K562 (cell line): ENCODE data around the gene UBE2J2. TPM values are rescaled to one million over a fixed set of nuclear protein-coding genes. Genes with fewer than 3 reads are reported as not detected.

ENCODE experiments used
- CBFB ChIP-seq: sonication (generic); formaldehyde crosslinking; IDR thresholded peaks from 2 replicates; pipeline ENCODE4 v1.4.0; 2020; ENCODE audit warnings: mild to moderate bottlenecking, missing genetic modification reagents
- ESRRB ChIP-seq: fragments of 250-450 bp; sonication (Bioruptor Pico); IDR thresholded peaks from 2 replicates; pipeline ENCODE4 v1.5.0; 2020; ENCODE audit warnings: mild to moderate bottlenecking, moderate library complexity, borderline replicate concordance
- ETS2 ChIP-seq: IDR thresholded peaks from 2 replicates; pipeline ENCODE4 v1.6.1; 2016; ENCODE audit warnings: borderline replicate concordance, missing genetic modification characterization, mild to moderate bottlenecking, moderate library complexity, missing compliant biosample characterization; ENCODE audit not compliant: poor library complexity, severe bottlenecking
- LEF1 ChIP-seq: fragments of 450-650 bp; IDR thresholded peaks from 2 replicates; pipeline ENCODE4 v1.6.1; 2016; ENCODE audit warnings: mild to moderate bottlenecking
- NBN ChIP-seq: fragments of 450-650 bp; IDR thresholded peaks from 2 replicates; pipeline ENCODE4 v1.6.1; 2016; ENCODE audit warnings: low read depth, mild to moderate bottlenecking
- NCOA6 ChIP-seq: fragments of 450-650 bp; IDR thresholded peaks from 2 replicates; pipeline ENCODE4 v1.6.1; 2017; ENCODE audit warnings: mild to moderate bottlenecking
- TBL1XR1 ChIP-seq, 2 experiments: IDR thresholded peaks; 2 replicates each; pipeline ENCODE4 v1.6.1; 2012; ENCODE audit warnings: improper control_type of control experiment in 2 of 2, low read length in 2 of 2, mild to moderate bottlenecking in 1 of 2
- ZNF436 ChIP-seq: fragments of 250-450, 450-650 bp; sonication (Bioruptor Pico); formaldehyde crosslinking; IDR thresholded peaks from 2 replicates; pipeline ENCODE4 v1.7.0; 2020; ENCODE audit warnings: mild to moderate bottlenecking
- ZNF584 ChIP-seq: fragments of 200-800 bp; sonication (Bioruptor generic); IDR thresholded peaks from 2 replicates; pipeline ENCODE4 v1.6.1; 2016; ENCODE audit warnings: low read depth, mild to moderate bottlenecking, missing genetic modification characterization, missing compliant biosample characterization
- ZNF717 ChIP-seq: fragments of 250-450 bp; sonication (Bioruptor Pico); IDR thresholded peaks from 2 replicates; pipeline ENCODE4 v1.5.0; 2021
- polyA plus RNA-seq, 8 experiments: library from polyadenylated mRNA; depleted of rRNA in 4 of 8; stranded (reverse) in 5 of 8; unstranded in 3 of 8; fragments of >200 nt; fragmentation: Nextera tagmentation in 2 of 8; fragmentation: Illumina TruSeq in 1 of 8; extraction: Ambion mirVana in 2 of 8; extraction: Trizol in 1 of 8; gene quantifications; 2 replicates each; pipeline versions ENCODE4 v1.2.1 to v1.2.3, GENCODE V29; 2011 to 2014; ENCODE audit warnings: inconsistent platforms in 1 of 8, missing spikeins in 1 of 8
- total RNA-seq, 7 experiments: library from RNA; depleted of rRNA in 6 of 7; stranded (reverse); fragments of >200 nt in 6 of 7; fragmentation: Illumina TruSeq in 2 of 7; extraction: Trizol in 2 of 7; gene quantifications; 2 replicates each; pipeline versions ENCODE4 v1.2.1 to v1.2.3, GENCODE V29; 2011 to 2021; ENCODE audit warnings: low replicate concordance in 1 of 7
- TF ChIP-seq, protein P1 (sequence below): fragments of 450-650 bp; IDR thresholded peaks from 2 replicates; pipeline ENCODE4 v1.6.1; 2016; ENCODE audit warnings: mild to moderate bottlenecking, moderate library complexity

The UBE2J2 gene
- total and polyA plus RNA-seq, 9 of the 15 experiments (the other 6 are each of a cell fraction or from before 2014, with no cell fraction given), result 0.93 to 112 (median 75.5) TPM

GRCh38 chr1:1250786-1251284 lies 22.8 kb downstream of the UBE2J2 start (continued):
- TF ChIP-seq ZNF717, result no peak
- TF ChIP-seq ZNF436, result no peak
- TF ChIP-seq CBFB (CRISPR knock-in tag), result peak; percentile 42; the same call in 1 of the 2 replicates
- no peak for TF ChIP-seq ZNF584 (CRISPR knock-in tag)
- TF ChIP-seq NCOA6, result no peak
- no peak for TF ChIP-seq ETS2 (tag)
- TF ChIP-seq, protein P1, sequence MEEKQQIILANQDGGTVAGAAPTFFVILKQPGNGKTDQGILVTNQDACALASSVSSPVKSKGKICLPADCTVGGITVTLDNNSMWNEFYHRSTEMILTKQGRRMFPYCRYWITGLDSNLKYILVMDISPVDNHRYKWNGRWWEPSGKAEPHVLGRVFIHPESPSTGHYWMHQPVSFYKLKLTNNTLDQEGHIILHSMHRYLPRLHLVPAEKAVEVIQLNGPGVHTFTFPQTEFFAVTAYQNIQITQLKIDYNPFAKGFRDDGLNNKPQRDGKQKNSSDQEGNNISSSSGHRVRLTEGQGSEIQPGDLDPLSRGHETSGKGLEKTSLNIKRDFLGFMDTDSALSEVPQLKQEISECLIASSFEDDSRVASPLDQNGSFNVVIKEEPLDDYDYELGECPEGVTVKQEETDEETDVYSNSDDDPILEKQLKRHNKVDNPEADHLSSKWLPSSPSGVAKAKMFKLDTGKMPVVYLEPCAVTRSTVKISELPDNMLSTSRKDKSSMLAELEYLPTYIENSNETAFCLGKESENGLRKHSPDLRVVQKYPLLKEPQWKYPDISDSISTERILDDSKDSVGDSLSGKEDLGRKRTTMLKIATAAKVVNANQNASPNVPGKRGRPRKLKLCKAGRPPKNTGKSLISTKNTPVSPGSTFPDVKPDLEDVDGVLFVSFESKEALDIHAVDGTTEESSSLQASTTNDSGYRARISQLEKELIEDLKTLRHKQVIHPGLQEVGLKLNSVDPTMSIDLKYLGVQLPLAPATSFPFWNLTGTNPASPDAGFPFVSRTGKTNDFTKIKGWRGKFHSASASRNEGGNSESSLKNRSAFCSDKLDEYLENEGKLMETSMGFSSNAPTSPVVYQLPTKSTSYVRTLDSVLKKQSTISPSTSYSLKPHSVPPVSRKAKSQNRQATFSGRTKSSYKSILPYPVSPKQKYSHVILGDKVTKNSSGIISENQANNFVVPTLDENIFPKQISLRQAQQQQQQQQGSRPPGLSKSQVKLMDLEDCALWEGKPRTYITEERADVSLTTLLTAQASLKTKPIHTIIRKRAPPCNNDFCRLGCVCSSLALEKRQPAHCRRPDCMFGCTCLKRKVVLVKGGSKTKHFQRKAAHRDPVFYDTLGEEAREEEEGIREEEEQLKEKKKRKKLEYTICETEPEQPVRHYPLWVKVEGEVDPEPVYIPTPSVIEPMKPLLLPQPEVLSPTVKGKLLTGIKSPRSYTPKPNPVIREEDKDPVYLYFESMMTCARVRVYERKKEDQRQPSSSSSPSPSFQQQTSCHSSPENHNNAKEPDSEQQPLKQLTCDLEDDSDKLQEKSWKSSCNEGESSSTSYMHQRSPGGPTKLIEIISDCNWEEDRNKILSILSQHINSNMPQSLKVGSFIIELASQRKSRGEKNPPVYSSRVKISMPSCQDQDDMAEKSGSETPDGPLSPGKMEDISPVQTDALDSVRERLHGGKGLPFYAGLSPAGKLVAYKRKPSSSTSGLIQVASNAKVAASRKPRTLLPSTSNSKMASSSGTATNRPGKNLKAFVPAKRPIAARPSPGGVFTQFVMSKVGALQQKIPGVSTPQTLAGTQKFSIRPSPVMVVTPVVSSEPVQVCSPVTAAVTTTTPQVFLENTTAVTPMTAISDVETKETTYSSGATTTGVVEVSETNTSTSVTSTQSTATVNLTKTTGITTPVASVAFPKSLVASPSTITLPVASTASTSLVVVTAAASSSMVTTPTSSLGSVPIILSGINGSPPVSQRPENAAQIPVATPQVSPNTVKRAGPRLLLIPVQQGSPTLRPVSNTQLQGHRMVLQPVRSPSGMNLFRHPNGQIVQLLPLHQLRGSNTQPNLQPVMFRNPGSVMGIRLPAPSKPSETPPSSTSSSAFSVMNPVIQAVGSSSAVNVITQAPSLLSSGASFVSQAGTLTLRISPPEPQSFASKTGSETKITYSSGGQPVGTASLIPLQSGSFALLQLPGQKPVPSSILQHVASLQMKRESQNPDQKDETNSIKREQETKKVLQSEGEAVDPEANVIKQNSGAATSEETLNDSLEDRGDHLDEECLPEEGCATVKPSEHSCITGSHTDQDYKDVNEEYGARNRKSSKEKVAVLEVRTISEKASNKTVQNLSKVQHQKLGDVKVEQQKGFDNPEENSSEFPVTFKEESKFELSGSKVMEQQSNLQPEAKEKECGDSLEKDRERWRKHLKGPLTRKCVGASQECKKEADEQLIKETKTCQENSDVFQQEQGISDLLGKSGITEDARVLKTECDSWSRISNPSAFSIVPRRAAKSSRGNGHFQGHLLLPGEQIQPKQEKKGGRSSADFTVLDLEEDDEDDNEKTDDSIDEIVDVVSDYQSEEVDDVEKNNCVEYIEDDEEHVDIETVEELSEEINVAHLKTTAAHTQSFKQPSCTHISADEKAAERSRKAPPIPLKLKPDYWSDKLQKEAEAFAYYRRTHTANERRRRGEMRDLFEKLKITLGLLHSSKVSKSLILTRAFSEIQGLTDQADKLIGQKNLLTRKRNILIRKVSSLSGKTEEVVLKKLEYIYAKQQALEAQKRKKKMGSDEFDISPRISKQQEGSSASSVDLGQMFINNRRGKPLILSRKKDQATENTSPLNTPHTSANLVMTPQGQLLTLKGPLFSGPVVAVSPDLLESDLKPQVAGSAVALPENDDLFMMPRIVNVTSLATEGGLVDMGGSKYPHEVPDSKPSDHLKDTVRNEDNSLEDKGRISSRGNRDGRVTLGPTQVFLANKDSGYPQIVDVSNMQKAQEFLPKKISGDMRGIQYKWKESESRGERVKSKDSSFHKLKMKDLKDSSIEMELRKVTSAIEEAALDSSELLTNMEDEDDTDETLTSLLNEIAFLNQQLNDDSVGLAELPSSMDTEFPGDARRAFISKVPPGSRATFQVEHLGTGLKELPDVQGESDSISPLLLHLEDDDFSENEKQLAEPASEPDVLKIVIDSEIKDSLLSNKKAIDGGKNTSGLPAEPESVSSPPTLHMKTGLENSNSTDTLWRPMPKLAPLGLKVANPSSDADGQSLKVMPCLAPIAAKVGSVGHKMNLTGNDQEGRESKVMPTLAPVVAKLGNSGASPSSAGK, result no peak
- no peak for TF ChIP-seq ESRRB (CRISPR knock-in tag)
- no peak for TF ChIP-seq NBN
- no peak for TF ChIP-seq TBL1XR1 (IDR thresholded peaks at IDR 0.05; ENCODE audit: low read length in 2 of 2)
- no peak for TF ChIP-seq LEF1
